K562 (cell line): ENCODE results near the gene OR9Q1. TPM values are rescaled to one million over a fixed set of nuclear protein-coding genes. Genes with fewer than 3 reads are reported as not detected.

Experiments
- ATAC-seq: fragments of 200-7000 bp; cut with Tn5 transposase; 3 replicates; pipeline ENCODE4 v1.9.1; 2020; ENCODE audit warnings: moderate library complexity
- BruUV-seq: library from RNA; stranded (reverse); fragments of 400-500 nt; replicated peaks from 2 replicates; lab custom pipeline; 2021; lab: Mats Ljungman, UMichigan
- CTCF ChIA-PET: fragments of 300-600 bp; formaldehyde crosslinking; extraction: SDS; loops from one replicate; lab custom pipeline; 2021; ENCODE audit warnings: low intra/inter-chr PET ratio; lab: Yijun Ruan, JAX
- POLR2A ChIA-PET: fragments of 300-600, 350-650 bp; sonication (Branson Sonifier 250); formaldehyde crosslinking; extraction: SDS; loops from one replicate; lab custom pipeline; 2021; ENCODE audit warnings: antibody characterized with exemption, inconsistent platforms; lab: Yijun Ruan, JAX
- DNase-seq, 4 experiments: peaks; one replicate each; pipeline versions ENCODE4 v3.0.0 to v3.0.0-alpha.2; 2011 to 2018; ENCODE audit warnings: low spot score in 3 of 4, mixed read lengths in 3 of 4; ENCODE audit errors: extremely low read depth in 1 of 4
- FAIRE-seq: peaks from 2 replicates; lab custom pipeline; 2011; peaks lifted over from hg19 to GRCh38; lab: Jason Lieb, UNC
- H2AFZ ChIP-seq: 2 replicates; pipeline ENCODE4 v1.6.0; 2011; ENCODE audit warnings: low read depth, low read length, control low read depth, inconsistent platforms
- H3K27ac ChIP-seq: fragments of 200-600 bp; 3 replicates; pipeline ENCODE4 v1.8.0; 2011; ENCODE audit warnings: low read depth, mild to moderate bottlenecking, control low read depth, inconsistent platforms, low read length, moderate library complexity, mixed read lengths; ENCODE audit errors: extremely low read depth
- H3K27me3 ChIP-seq, 2 experiments: fragments of 300-600 bp in 1 of 2; 2 replicates in 1 of 2; 3 replicates in 1 of 2; pipeline versions ENCODE4 v1.6.0 to v1.8.0; 2011; ENCODE audit warnings: inconsistent platforms in 2 of 2, low read length in 2 of 2, mild to moderate bottlenecking in 1 of 2, mixed read lengths in 1 of 2, moderate library complexity in 1 of 2; ENCODE audit not compliant: control insufficient read depth in 2 of 2, insufficient read depth in 2 of 2
- H3K36me3 ChIP-seq: fragments of 300-600 bp; 3 replicates; pipeline ENCODE4 v1.8.0; 2011; ENCODE audit warnings: mild to moderate bottlenecking, low read length, inconsistent platforms; ENCODE audit not compliant: control insufficient read depth, insufficient read depth
- H3K4me1 ChIP-seq, 2 experiments: fragments of 200-600 bp in 1 of 2; replicated peaks in 1 of 2; 2 replicates in 1 of 2; 3 replicates in 1 of 2; pipeline versions ENCODE4 v1.5.1 to v1.8.0; 2011; ENCODE audit warnings: inconsistent platforms in 2 of 2, low read length in 2 of 2, mild to moderate bottlenecking in 1 of 2, mixed read lengths in 1 of 2, moderate library complexity in 1 of 2; ENCODE audit not compliant: control insufficient read depth in 2 of 2, insufficient read depth in 2 of 2
- H3K4me2 ChIP-seq: 2 replicates; pipeline ENCODE4 v1.6.1; 2011; ENCODE audit warnings: low read length, control low read depth, inconsistent platforms, mixed read lengths; ENCODE audit not compliant: insufficient read depth
- H3K4me3 ChIP-seq: fragments of 200-600 bp; sonication (generic), shearing (Covaris generic); 2 replicates; pipeline ENCODE4 v1.5.1; 2016; ENCODE audit warnings: control low read depth, inconsistent platforms
- H3K79me2 ChIP-seq: fragments of 200-600 bp; 3 replicates; pipeline ENCODE4 v1.8.0; 2011; ENCODE audit warnings: low read length, inconsistent platforms; ENCODE audit not compliant: control insufficient read depth, insufficient read depth
- H3K9ac ChIP-seq, 2 experiments: 2 replicates each; pipeline versions ENCODE4 v1.6.0 to v1.6.1; 2011; ENCODE audit warnings: low read depth in 2 of 2, low read length in 2 of 2, control low read depth in 1 of 2, inconsistent platforms in 1 of 2, mild to moderate bottlenecking in 1 of 2, mixed read lengths in 1 of 2; ENCODE audit not compliant: insufficient read depth in 1 of 2
- H3K9me1 ChIP-seq: one replicate; pipeline ENCODE4 v1.6.0; 2011; ENCODE audit warnings: inconsistent platforms, mild to moderate bottlenecking, low read length, moderate library complexity; ENCODE audit not compliant: control insufficient read depth, insufficient read depth
- H3K9me3 ChIP-seq: replicated peaks from 2 replicates; pipeline ENCODE4 v1.5.1; 2011; ENCODE audit warnings: low read depth, low read length, inconsistent platforms; ENCODE audit not compliant: control insufficient read depth, insufficient read depth
- H4K20me1 ChIP-seq: replicated peaks from 2 replicates; pipeline ENCODE4 v1.6.1; 2011; ENCODE audit warnings: low read length, inconsistent platforms, mixed read lengths; ENCODE audit not compliant: control insufficient read depth, insufficient read depth
- DIDO1 ChIP-seq: fragments of 450-650 bp; IDR thresholded peaks from 2 replicates; pipeline ENCODE4 v1.6.1; 2016; ENCODE audit warnings: low read depth, missing biosample characterization, missing genetic modification characterization
- GATAD2A ChIP-seq: fragments of 450-650 bp; IDR thresholded peaks from 2 replicates; pipeline ENCODE4 v1.6.1; 2017
- GTF2B ChIP-seq: IDR thresholded peaks from 2 replicates; pipeline ENCODE4 v1.6.1; 2011; ENCODE audit not compliant: insufficient read length; ENCODE audit errors: extremely low read depth
- HMBOX1 ChIP-seq: sonication (generic); IDR thresholded peaks from 2 replicates; pipeline ENCODE4 v1.6.1; 2016
- MAFF ChIP-seq: IDR thresholded peaks from 2 replicates; pipeline ENCODE4 v1.6.1; 2012; ENCODE audit warnings: low read length, improper control_type of control experiment
- MAFG ChIP-seq: fragments of 450-650 bp; conservative IDR thresholded peaks from 2 replicates; pipeline ENCODE4 v1.6.1; 2016; ENCODE audit warnings: missing genetic modification characterization, missing compliant biosample characterization
- NFE2 ChIP-seq: IDR thresholded peaks from 2 replicates; pipeline ENCODE4 v1.6.1; 2014; ENCODE audit warnings: antibody characterized with exemption, low read depth
- NFXL1 ChIP-seq: fragments of 450-650 bp; formaldehyde crosslinking; IDR thresholded peaks from 2 replicates; pipeline ENCODE4 v1.4.0; 2021; ENCODE audit warnings: mild to moderate bottlenecking
- TRIM28 ChIP-seq: fragments of 450-650 bp; IDR thresholded peaks from 2 replicates; pipeline ENCODE4 v1.6.1; 2017
- WGBS: fragments of 100-300 bp; shearing (Covaris generic); methylation state at CpG from one replicate; pipeline ENCODE4 v1.1.6; 2016; ENCODE audit warnings: low coverage, mixed read lengths; ENCODE audit not compliant: insufficient coverage; ENCODE audit errors: missing lambda C conversion rate; 5-methylcytosine and 5-hydroxymethylcytosine counted together
- in situ Hi-C: fragments of 300-500 bp; cut with MboI; formaldehyde crosslinking; loops from 4 replicates; pipeline ENCODE4 v1.15.0; 2018; ENCODE audit warnings: inconsistent platforms, mixed read lengths
- intact Hi-C: fragments of 100-400 bp; cut with micrococcal nuclease; formaldehyde crosslinking; loops from 2 replicates; pipeline ENCODE4 v1.14.2; 2022
- polyA plus RNA-seq, 8 experiments: library from polyadenylated mRNA; depleted of rRNA in 4 of 8; stranded (reverse) in 5 of 8; unstranded in 3 of 8; fragments of >200 nt; fragmentation: Nextera tagmentation in 2 of 8; fragmentation: Illumina TruSeq in 1 of 8; extraction: Ambion mirVana in 2 of 8; extraction: Trizol in 1 of 8; gene quantifications; 2 replicates each; pipeline versions ENCODE4 v1.2.1 to v1.2.3, GENCODE V29; 2011 to 2014; ENCODE audit warnings: inconsistent platforms in 1 of 8, missing spikeins in 1 of 8
- total RNA-seq, 7 experiments: library from RNA; depleted of rRNA in 6 of 7; stranded (reverse); fragments of >200 nt in 6 of 7; fragmentation: Illumina TruSeq in 2 of 7; extraction: Trizol in 2 of 7; gene quantifications; 2 replicates each; pipeline versions ENCODE4 v1.2.1 to v1.2.3, GENCODE V29; 2011 to 2021; ENCODE audit warnings: low replicate concordance in 1 of 7

OR9Q1 gene
- total and polyA plus RNA-seq, 9 of the 15 experiments (the other 6 are each of a cell fraction or from before 2014, with no cell fraction given), result not detected

- Histone ChIP-seq H3K9me1 (no peaks in the 10 kb centered on the region), H3K27me3 (no peaks in the 10 kb centered on the region), H3K4me2 (no peak overlapping the region), H3K27ac (no peak overlapping the region), H3K4me3 (no peak overlapping the region), H3K9me3 (no peaks in the 10 kb centered on the region), H3K4me1 (no peaks in the 10 kb centered on the region), H3K9ac (no peak overlapping the region), H3K79me2 (no peaks in the 10 kb centered on the region), H3K36me3 (no peaks in the 10 kb centered on the region), H4K20me1 (no peaks in the 10 kb centered on the region), H2AFZ (no peak overlapping the region)
- intact Hi-C loops, result no loop called here
- no peak for FAIRE-seq
- no TSS peak for BruUV-seq
- in situ Hi-C loops, result no loop called here
- CTCF ChIA-PET, result no interaction called here
- POLR2A ChIA-PET, result no interaction called here
- WGBS, result 0% methylated on average over 1 of the region's 1 CpG
- peak; percentile 51 for TF ChIP-seq NFE2
- TF ChIP-seq DIDO1 (tag), result no peak
- 0 out of 2 replicates have a peak, but pooled peaks have one; percentile 11 for TF ChIP-seq MAFF
- TF ChIP-seq NFXL1 (CRISPR knock-in tag), result no peak
- TF ChIP-seq MAFG (tag), result peak; percentile 44; the same call in 1 of the 2 replicates
- no peak for DNase-seq
- no peak for ATAC-seq
Observed at GRCh38 chr11:58055806-58056401, 32.2 kb downstream of the OR9Q1 start.

GRCh38 chr11:58057481-58057880, 33.8 kb downstream of the OR9Q1 start:
- DNase-seq (no peak), ATAC-seq (no peak), FAIRE-seq (no peak)
- Histone ChIP-seq H3K36me3 (no peaks in the 10 kb centered on the region), H3K79me2 (no peaks in the 10 kb centered on the region), H4K20me1 (no peaks in the 10 kb centered on the region), H3K27me3 (no peaks in the 10 kb centered on the region), H3K9ac (no peak overlapping the region), H2AFZ (no peak overlapping the region), H3K9me1 (no peaks in the 10 kb centered on the region), H3K9me3 (no peaks in the 10 kb centered on the region), H3K27ac (no peak overlapping the region), H3K4me2 (no peak overlapping the region), H3K4me3 (no peak overlapping the region), H3K4me1 (no peaks in the 10 kb centered on the region)
- no peak for TF ChIP-seq HMBOX1
- no peak for TF ChIP-seq TRIM28
- TF ChIP-seq GATAD2A, result no peak
- TF ChIP-seq GTF2B, result no peak
- BruUV-seq, result no TSS peak
- ChIA-PET POLR2A (interaction anchor here (0.5 to 0.6 kb wide), 2 partner anchors 121 to 309 kb away, joined by 3 to 5 read pairs; no protein-coding TSS in a partner anchor), CTCF (interaction anchor here (0.6 kb wide), 1 partner anchor 257 kb away, joined by 3 read pairs; no protein-coding TSS in a partner anchor)
- intact Hi-C loops, result no loop called here
- in situ Hi-C loops, result no loop called here
- 0% methylated on average over 3 of the region's 3 CpGs for WGBS
